ENCODE data around the gene RAPGEF4. TPM values are rescaled to one million over a fixed set of nuclear protein-coding genes. Genes with fewer than 3 reads are reported as not detected.

RAPGEF4 gene
- total and polyA plus RNA-seq, 7 donors, result 0.23 to 7.6 (median 4.2) TPM

DNA sequence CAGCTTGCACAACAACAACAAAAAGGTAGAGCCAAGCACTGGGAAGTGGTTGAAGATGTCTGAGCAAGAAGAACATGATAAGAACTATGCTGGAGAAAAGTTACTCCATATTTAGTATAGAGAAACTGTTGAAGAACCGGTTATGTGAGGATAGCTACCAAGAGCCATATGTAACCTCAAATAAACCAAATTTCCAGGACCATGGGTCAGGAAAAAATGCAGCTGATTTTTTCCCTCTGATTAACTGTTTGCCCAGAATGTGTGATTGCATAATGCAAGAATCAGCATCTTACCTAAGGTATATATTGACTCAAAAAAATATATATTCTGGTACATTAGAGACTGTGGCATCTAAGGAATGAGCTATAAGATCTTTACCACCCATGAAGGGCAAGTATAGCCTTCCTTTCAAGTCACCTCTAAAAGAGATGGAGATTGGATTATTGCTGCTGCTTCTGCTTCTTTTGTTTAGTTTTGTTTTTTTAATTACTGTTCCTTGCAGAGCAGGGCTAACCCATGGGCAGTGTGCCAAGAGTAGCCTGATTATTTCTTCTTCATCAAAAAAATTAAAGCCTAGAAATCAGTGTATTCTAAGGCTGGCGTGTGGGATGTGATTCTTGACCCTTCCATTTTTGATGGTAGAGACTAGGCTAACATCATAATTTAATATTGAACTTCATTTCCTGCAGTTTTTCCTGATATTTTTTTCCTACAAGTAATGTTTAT, 263.1 kb downstream of the RAPGEF4 start:
- no peak for DNase-seq
- Histone ChIP-seq H3K9me3 (no peaks in the 10 kb centered on the region), H3K4me3 (no peak overlapping the region), H3K4me1 (peaks cover 0 to 17% (median 4%) of the 10 kb centered on the region in 4 donors), H3K27ac (no peak overlapping the region), H3K27me3 (no peaks in the 10 kb centered on the region), H3K36me3 (no peaks in the 10 kb centered on the region)
- 65 to 86% methylated on average over 2 of the region's 2 CpGs for WGBS, 2 donors
- intact Hi-C loops (cut with DNase I), result no loop called here
- TF ChIP-seq POLR2A (IDR thresholded peaks at IDR 0.05) (no peak), EP300 (IDR thresholded peaks at IDR 0.05) (no peak), POLR2AphosphoS5 (IDR thresholded peaks at IDR 0.05) (no peak)
- TF ChIP-seq, protein P1, sequence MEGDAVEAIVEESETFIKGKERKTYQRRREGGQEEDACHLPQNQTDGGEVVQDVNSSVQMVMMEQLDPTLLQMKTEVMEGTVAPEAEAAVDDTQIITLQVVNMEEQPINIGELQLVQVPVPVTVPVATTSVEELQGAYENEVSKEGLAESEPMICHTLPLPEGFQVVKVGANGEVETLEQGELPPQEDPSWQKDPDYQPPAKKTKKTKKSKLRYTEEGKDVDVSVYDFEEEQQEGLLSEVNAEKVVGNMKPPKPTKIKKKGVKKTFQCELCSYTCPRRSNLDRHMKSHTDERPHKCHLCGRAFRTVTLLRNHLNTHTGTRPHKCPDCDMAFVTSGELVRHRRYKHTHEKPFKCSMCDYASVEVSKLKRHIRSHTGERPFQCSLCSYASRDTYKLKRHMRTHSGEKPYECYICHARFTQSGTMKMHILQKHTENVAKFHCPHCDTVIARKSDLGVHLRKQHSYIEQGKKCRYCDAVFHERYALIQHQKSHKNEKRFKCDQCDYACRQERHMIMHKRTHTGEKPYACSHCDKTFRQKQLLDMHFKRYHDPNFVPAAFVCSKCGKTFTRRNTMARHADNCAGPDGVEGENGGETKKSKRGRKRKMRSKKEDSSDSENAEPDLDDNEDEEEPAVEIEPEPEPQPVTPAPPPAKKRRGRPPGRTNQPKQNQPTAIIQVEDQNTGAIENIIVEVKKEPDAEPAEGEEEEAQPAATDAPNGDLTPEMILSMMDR (IDR thresholded peaks at IDR 0.05), result no peak

DNA sequence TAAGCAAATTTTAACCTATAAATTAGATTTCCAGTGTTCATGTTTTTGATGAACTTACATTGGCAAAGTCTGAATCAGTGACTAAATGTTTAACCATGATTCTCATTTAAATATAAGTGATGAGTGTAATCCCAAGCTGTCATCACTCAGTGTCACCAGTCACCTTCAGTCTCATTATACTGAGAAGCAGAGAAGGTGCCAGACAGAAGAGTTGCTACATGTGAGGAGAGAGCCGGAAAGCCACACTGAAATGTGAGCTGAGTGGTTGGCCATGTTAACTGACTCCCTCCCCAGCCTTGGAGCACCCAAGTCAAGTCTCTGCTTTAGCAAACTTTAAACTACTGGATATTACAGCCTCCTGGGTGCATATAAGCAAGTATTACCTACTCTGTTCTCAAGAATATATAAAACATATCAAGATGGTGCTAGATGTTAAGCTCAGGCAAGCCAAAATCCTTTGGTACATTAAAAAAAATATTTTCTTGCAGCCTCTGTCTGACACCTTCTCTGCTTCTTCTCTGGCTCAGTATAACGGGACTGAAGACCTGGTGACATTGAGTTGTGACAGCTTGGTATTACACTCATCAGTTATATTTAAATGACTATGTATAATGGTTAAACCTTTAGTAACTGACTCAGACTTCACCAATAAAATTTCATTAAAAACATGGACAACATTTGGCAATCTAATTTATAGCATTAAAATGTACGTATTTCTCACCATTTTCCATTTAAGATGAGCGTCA, 264.2 kb downstream of the RAPGEF4 start:
- DNase-seq, result no peak
- H3K4me1 ChIP-seq, result peaks cover 0 to 18% (median 5%) of the 10 kb centered on the region in 4 donors
- H3K4me3 ChIP-seq, result no peak overlapping the region
- 94 to 95% methylated on average over 4 of the region's 4 CpGs for WGBS, 2 donors
- H3K9me3 ChIP-seq, result no peaks in the 10 kb centered on the region
- H3K36me3 ChIP-seq, result no peaks in the 10 kb centered on the region
- intact Hi-C loops (cut with DNase I), result no loop called here
- H3K27ac ChIP-seq, result no peak overlapping the region
- no peak for TF ChIP-seq POLR2A (IDR thresholded peaks at IDR 0.05)
- TF ChIP-seq POLR2AphosphoS5 (IDR thresholded peaks at IDR 0.05), result no peak
- no peak for TF ChIP-seq EP300 (IDR thresholded peaks at IDR 0.05)
- H3K27me3 ChIP-seq, result no peaks in the 10 kb centered on the region

DNA sequence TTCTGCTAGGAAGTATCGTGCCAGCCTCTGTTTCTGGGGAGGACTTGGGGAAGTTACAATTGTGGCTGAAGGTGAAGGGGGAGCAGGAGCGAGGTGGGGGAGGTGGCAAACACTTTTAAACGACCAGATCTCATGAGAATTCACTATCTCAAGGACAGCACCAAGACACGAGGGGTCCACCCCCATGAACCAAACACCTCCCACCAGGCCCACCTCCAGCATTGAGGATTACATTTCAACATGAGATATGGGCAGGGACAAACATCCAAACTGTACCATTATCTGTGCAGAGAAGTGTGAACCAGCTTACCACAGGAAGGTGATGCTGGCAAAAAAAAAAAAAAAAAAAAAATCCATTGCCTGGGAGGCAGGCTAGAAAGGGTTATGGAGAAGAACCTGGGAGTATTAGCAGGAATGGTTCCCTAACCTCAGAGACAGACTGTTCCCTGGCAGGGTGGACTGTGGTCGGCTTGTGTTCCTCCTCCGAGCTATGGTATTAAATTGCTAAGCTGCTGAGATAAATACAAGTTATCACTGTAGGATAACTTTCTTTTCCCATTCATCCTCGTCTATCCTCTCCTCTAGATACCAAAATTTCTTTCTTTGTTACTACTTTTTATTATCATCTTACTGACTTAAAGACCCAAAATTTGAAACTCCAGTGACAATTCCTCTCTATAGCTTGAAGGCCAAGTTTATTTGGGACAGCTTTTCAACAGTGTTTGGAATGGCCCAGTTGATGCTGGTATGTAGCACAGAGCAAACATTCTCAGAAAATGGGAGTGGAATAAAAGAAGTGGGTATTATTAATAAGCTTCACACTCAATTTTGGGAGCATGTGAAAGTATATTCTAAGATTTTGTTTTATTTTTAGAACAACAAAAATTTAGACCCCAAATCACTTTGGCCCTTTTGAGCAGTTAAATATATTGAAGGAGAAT, 266.3 kb downstream of the RAPGEF4 start:
- H3K27ac ChIP-seq, result no peak overlapping the region
- no peaks in the 10 kb centered on the region for H3K36me3 ChIP-seq
- H3K27me3 ChIP-seq, result no peaks in the 10 kb centered on the region
- no peaks in the 10 kb centered on the region for H3K9me3 ChIP-seq
- H3K4me1 ChIP-seq, result peaks cover 0 to 5% (median 2%) of the 10 kb centered on the region in 4 donors
- WGBS, 2 donors, result 82 to 84% methylated on average over 7 of the region's 7 CpGs
- no peak overlapping the region for H3K4me3 ChIP-seq
- DNase-seq, result no peak
- intact Hi-C loops (cut with DNase I), result no loop called here
- no peak for TF ChIP-seq POLR2A (IDR thresholded peaks at IDR 0.05)
- no peak for TF ChIP-seq POLR2AphosphoS5 (IDR thresholded peaks at IDR 0.05)
- TF ChIP-seq, protein P1 (IDR thresholded peaks at IDR 0.05), result no peak
- no peak for TF ChIP-seq EP300 (IDR thresholded peaks at IDR 0.05)

DNA sequence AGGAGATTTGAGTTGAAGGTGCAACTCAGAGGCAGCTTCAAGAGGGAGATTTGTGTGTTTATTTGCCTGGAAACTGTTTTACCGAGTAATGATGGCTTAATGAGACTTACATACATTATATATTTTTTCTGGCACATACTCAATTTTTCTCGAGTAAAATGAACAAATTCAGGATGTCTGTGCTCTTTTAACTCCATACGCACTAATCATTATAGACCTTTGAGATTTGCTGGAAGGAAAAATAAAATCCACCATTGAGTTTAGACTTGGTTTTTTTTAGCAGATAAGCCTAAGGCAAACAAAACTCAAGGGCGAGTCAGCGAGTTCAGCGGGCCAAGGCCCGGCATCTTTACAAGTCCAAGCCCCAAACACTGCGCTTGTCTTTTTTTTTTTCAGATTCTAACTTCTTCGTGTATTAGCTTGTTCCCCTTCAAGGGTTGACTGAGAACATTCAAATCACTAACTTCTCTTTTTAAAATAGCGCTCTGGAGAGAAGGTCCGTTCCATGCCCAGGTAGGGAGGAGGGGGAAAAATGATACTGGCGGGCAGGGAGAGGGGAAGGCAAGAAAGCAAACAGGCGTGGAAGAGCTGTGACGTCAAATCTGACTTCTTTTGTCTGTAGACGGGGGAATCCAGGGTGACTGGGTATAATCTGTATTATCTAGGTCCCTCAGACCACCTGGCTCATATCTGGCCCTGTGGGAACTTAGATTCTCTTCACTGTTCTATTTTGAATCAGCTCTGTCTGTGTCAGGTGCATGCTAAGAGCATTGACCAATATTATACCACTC, 267.3 kb downstream of the RAPGEF4 start:
- Histone ChIP-seq H3K9me3 (no peaks in the 10 kb centered on the region), H3K27me3 (no peaks in the 10 kb centered on the region)
- intact Hi-C loops (cut with DNase I), result no loop called here

More for the DNA sequence above, 267.3 kb downstream of the RAPGEF4 start:
- DNase-seq, result no peak
- TF ChIP-seq POLR2AphosphoS5 (IDR thresholded peaks at IDR 0.05) (no peak), POLR2A (IDR thresholded peaks at IDR 0.05) (no peak), EP300 (IDR thresholded peaks at IDR 0.05) (no peak)
- TF ChIP-seq, protein P1 (IDR thresholded peaks at IDR 0.05), result no peak
- no peaks in the 10 kb centered on the region for H3K36me3 ChIP-seq
- 19 to 56% methylated on average over 15 of the region's 15 CpGs for WGBS, 2 donors
- H3K4me1 ChIP-seq, result peaks cover 0 to 5% (median 2%) of the 10 kb centered on the region in 4 donors
- no peak overlapping the region for H3K4me3 ChIP-seq
- H3K27ac ChIP-seq, result no peak overlapping the region

Data from sigmoid colon (tissue), 7 donors.